ENCODE measurements around the gene SH3RF2.

GRCh38 chr5:146003852-146004251, 67.5 kb downstream of the SH3RF2 start:
- no peak for TF ChIP-seq CTCF (conservative IDR thresholded peaks at IDR 0.05 in 1 of 2, IDR thresholded peaks at IDR 0.05 in 1 of 2; ENCODE audit: low read depth in 1 of 2, low read length in 2 of 2)
- TF ChIP-seq EZH2 (IDR thresholded peaks at IDR 0.05; ENCODE audit: low read length, missing control alignments) = no peak
